ENCODE measurements around the gene ATXN7L3B. TPM values are rescaled to one million over a fixed set of nuclear protein-coding genes. Genes with fewer than 3 reads are reported as not detected.

Gene ATXN7L3B
- total RNA-seq, 2 donors from 2014 or later: 57.1 to 71.7 TPM

GRCh38 chr12:74579446-74579845, 41.8 kb downstream of the ATXN7L3B start:
- Histone ChIP-seq H3K4me3 (ENCODE audit: low read length) (no peak overlapping the region), H3K9ac (ENCODE audit: extremely low read depth, low read length, poor library complexity, severe bottlenecking) (no peak overlapping the region), H3K27ac (ENCODE audit: low read depth, low read length) (no peak overlapping the region), H3K9me3 (ENCODE audit: control insufficient read depth, low read length) (no peaks in the 10 kb centered on the region), H3K4me1 (ENCODE audit: control insufficient read depth, insufficient read depth, low read length) (no peaks in the 10 kb centered on the region), H3K27me3 (ENCODE audit: control insufficient read depth, insufficient read depth, low read length, poor library complexity, severe bottlenecking) (no peaks in the 10 kb centered on the region), H3K36me3 (ENCODE audit: control insufficient read depth, insufficient read depth, low read length) (no peaks in the 10 kb centered on the region)
- no peaks in the 10 kb centered on the region for H3K9me3 Mint-ChIP-seq
- H3K4me3 Mint-ChIP-seq: no peak overlapping the region
- peaks cover 12% of the 10 kb centered on the region for H3K4me1 Mint-ChIP-seq
- TF ChIP-seq CTCF (conservative IDR thresholded peaks at IDR 0.05): no peak
- H3K36me3 Mint-ChIP-seq (ENCODE audit: low read depth): no peaks in the 10 kb centered on the region
- H3K27me3 Mint-ChIP-seq (ENCODE audit: insufficient read depth): no peaks in the 10 kb centered on the region
- DNase-seq: no peak
- 98 to 100% methylated on average over 1 of the region's 1 CpG for WGBS, 2 experiments (ENCODE audit: insufficient coverage in 1 of 2, insufficient read length in 1 of 2)
- no peak overlapping the region for H3K27ac Mint-ChIP-seq

GRCh38 chr12:74579981-74580380, 42.3 kb downstream of the ATXN7L3B start:
- H3K27ac Mint-ChIP-seq: no peak overlapping the region
- no peak overlapping the region for H3K4me3 Mint-ChIP-seq
- Histone ChIP-seq H3K9me3 (ENCODE audit: control insufficient read depth, low read length) (no peaks in the 10 kb centered on the region), H3K36me3 (ENCODE audit: control insufficient read depth, insufficient read depth, low read length) (no peaks in the 10 kb centered on the region), H3K9ac (ENCODE audit: extremely low read depth, low read length, poor library complexity, severe bottlenecking) (no peak overlapping the region), H3K27me3 (ENCODE audit: control insufficient read depth, insufficient read depth, low read length, poor library complexity, severe bottlenecking) (no peaks in the 10 kb centered on the region), H3K4me1 (ENCODE audit: control insufficient read depth, insufficient read depth, low read length) (no peaks in the 10 kb centered on the region), H3K4me3 (ENCODE audit: low read length) (no peak overlapping the region), H3K27ac (ENCODE audit: low read depth, low read length) (no peak overlapping the region)
- no peak for DNase-seq
- no peaks in the 10 kb centered on the region for H3K36me3 Mint-ChIP-seq (ENCODE audit: low read depth)
- no peaks in the 10 kb centered on the region for H3K27me3 Mint-ChIP-seq (ENCODE audit: insufficient read depth)
- 88% methylated on average over 1 of the region's 1 CpG; no CpG with 5 or more reads in 1 of the 2 experiments for WGBS, 2 experiments (ENCODE audit: insufficient coverage in 1 of 2, insufficient read length in 1 of 2)
- H3K4me1 Mint-ChIP-seq: peaks cover 12% of the 10 kb centered on the region
- TF ChIP-seq CTCF (conservative IDR thresholded peaks at IDR 0.05): no peak
- no peaks in the 10 kb centered on the region for H3K9me3 Mint-ChIP-seq

GRCh38 chr12:74581439-74581838, 43.8 kb downstream of the ATXN7L3B start:
- Mint-ChIP-seq H3K4me1 (peaks cover 12% of the 10 kb centered on the region), H3K4me3 (no peak overlapping the region), H3K36me3 (ENCODE audit: low read depth) (no peaks in the 10 kb centered on the region), H3K27me3 (ENCODE audit: insufficient read depth) (no peaks in the 10 kb centered on the region), H3K9me3 (no peaks in the 10 kb centered on the region), H3K27ac (no peak overlapping the region)
- H3K4me3 ChIP-seq (ENCODE audit: low read length): no peak overlapping the region
- no peak overlapping the region for H3K9ac ChIP-seq (ENCODE audit: extremely low read depth, low read length, poor library complexity, severe bottlenecking)
- TF ChIP-seq CTCF (conservative IDR thresholded peaks at IDR 0.05): no peak
- no CpG with 5 or more reads among the region's 2 CpGs for WGBS, 2 experiments (ENCODE audit: insufficient coverage in 1 of 2, insufficient read length in 1 of 2)
- H3K4me1 ChIP-seq (ENCODE audit: control insufficient read depth, insufficient read depth, low read length): no peaks in the 10 kb centered on the region
- no peak overlapping the region for H3K27ac ChIP-seq (ENCODE audit: low read depth, low read length)
- H3K9me3 ChIP-seq (ENCODE audit: control insufficient read depth, low read length): no peaks in the 10 kb centered on the region
- no peaks in the 10 kb centered on the region for H3K27me3 ChIP-seq (ENCODE audit: control insufficient read depth, insufficient read depth, low read length, poor library complexity, severe bottlenecking)
- no peaks in the 10 kb centered on the region for H3K36me3 ChIP-seq (ENCODE audit: control insufficient read depth, insufficient read depth, low read length)
- no peak for DNase-seq
